Muscle of leg (tissue), 11 donors: Measurements from ENCODE around the gene RSPH1. TPM values are rescaled to one million over a fixed set of nuclear protein-coding genes. Genes with fewer than 3 reads are reported as not detected.
A peak's percentile ranks its signal among the peaks of the same experiment; 100 is the strongest.

ENCODE experiments used
- DNase-seq: peaks from one replicate; pipeline ENCODE4 v3.0.0; 2013
- H3K27ac ChIP-seq: one replicate; pipeline ENCODE4 v1.5.1; 2013; ENCODE audit warnings: mild to moderate bottlenecking, low read length, control low read depth
- H3K27me3 ChIP-seq: one replicate; pipeline ENCODE4 v1.6.1; 2013; ENCODE audit warnings: low read length; ENCODE audit not compliant: control insufficient read depth, insufficient read depth
- H3K36me3 ChIP-seq: one replicate; pipeline ENCODE4 v1.6.1; 2013; ENCODE audit warnings: low read length; ENCODE audit not compliant: control insufficient read depth, insufficient read depth
- H3K4me1 ChIP-seq: one replicate; pipeline ENCODE4 v1.6.1; 2013; ENCODE audit warnings: low read length; ENCODE audit not compliant: control insufficient read depth, insufficient read depth
- H3K4me3 ChIP-seq: one replicate; pipeline ENCODE4 v1.5.1; 2013; ENCODE audit warnings: low read length, control low read depth
- H3K9me3 ChIP-seq: replicated peaks from 2 replicates; pipeline ENCODE4 v1.6.1; 2013; ENCODE audit warnings: low read depth, low read length; ENCODE audit not compliant: control insufficient read depth
- WGBS: methylation state at CpG from one replicate; pipeline ENCODE4 v1.1.5; 2013; ENCODE audit warnings: missing lambda C conversion rate; ENCODE audit not compliant: insufficient coverage; 5-methylcytosine and 5-hydroxymethylcytosine counted together
- polyA plus RNA-seq, 8 donors: library from polyadenylated mRNA; unstranded; fragments of 120-200 nt; gene quantifications; one replicate each; pipeline versions ENCODE4 v1.2.1 to v1.2.3, GENCODE V29; 2013; ENCODE audit warnings: inconsistent platforms in 1 of 8, low replicate concordance in 1 of 8; ENCODE audit not compliant: insufficient read length in 8 of 8, insufficient read depth in 1 of 8
- total RNA-seq: library from RNA; stranded (reverse); fragments of 120-200 nt; gene quantifications from one replicate; pipeline ENCODE4 v1.2.4, GENCODE V29; 2013

RSPH1 gene
- total and polyA plus RNA-seq, 9 donors, result 0.04 to 1.5 (median 0.27) TPM

GRCh38 chr21:42539931-42540343, 43.9 kb upstream of the RSPH1 start:
- H3K27ac ChIP-seq, result no peak overlapping the region
- DNase-seq, result no peak
- peaks cover 8% of the 10 kb centered on the region for H3K4me1 ChIP-seq
- no peaks in the 10 kb centered on the region for H3K9me3 ChIP-seq
- peaks cover 6% of the 10 kb centered on the region for H3K36me3 ChIP-seq
- no peak overlapping the region for H3K4me3 ChIP-seq
- 96% methylated on average over 4 of the region's 7 CpGs for WGBS
- peaks cover 4% of the 10 kb centered on the region for H3K27me3 ChIP-seq

GRCh38 chr21:42539342-42539741, 43.3 kb upstream of the RSPH1 start:
- peaks cover 14% of the 10 kb centered on the region for H3K4me1 ChIP-seq
- H3K36me3 ChIP-seq, result peaks cover 6% of the 10 kb centered on the region
- H3K4me3 ChIP-seq, result no peak overlapping the region
- no peak for DNase-seq
- no peaks in the 10 kb centered on the region for H3K9me3 ChIP-seq
- peaks cover 4% of the 10 kb centered on the region for H3K27me3 ChIP-seq
- 50% methylated on average over 6 of the region's 17 CpGs for WGBS
- no peak overlapping the region for H3K27ac ChIP-seq

- peaks cover 4% of the 10 kb centered on the region for H3K27me3 ChIP-seq
- peaks cover 16% of the 10 kb centered on the region for H3K4me1 ChIP-seq
- WGBS, result no CpG with 5 or more reads among the region's 10 CpGs
- DNase-seq, result no peak
- peaks cover 5% of the 10 kb centered on the region for H3K36me3 ChIP-seq
- H3K9me3 ChIP-seq, result no peaks in the 10 kb centered on the region
- H3K4me3 ChIP-seq, result no peak overlapping the region
- no peak overlapping the region for H3K27ac ChIP-seq
Measured at GRCh38 chr21:42538479-42539275, 42.7 kb upstream of the RSPH1 start.

- Histone ChIP-seq H3K9me3 (no peaks in the 10 kb centered on the region), H3K27ac (no peak overlapping the region), H3K36me3 (no peaks in the 10 kb centered on the region), H3K27me3 (peaks cover 4% of the 10 kb centered on the region), H3K4me1 (peaks cover 31% of the 10 kb centered on the region), H3K4me3 (no peak overlapping the region)
- 29% methylated on average over 1 of the region's 4 CpGs for WGBS
- DNase-seq, result no peak
Measured at GRCh38 chr21:42537106-42537742, 41.2 kb upstream of the RSPH1 start.

GRCh38 chr21:42536601-42537000, 40.6 kb upstream of the RSPH1 start:
- Histone ChIP-seq H3K4me1 (peaks cover 31% of the 10 kb centered on the region), H3K27ac (no peak overlapping the region), H3K9me3 (no peaks in the 10 kb centered on the region), H3K27me3 (peaks cover 4% of the 10 kb centered on the region), H3K4me3 (no peak overlapping the region), H3K36me3 (no peaks in the 10 kb centered on the region)
- no peak for DNase-seq
- WGBS, result 76% methylated on average over 8 of the region's 8 CpGs

DNA sequence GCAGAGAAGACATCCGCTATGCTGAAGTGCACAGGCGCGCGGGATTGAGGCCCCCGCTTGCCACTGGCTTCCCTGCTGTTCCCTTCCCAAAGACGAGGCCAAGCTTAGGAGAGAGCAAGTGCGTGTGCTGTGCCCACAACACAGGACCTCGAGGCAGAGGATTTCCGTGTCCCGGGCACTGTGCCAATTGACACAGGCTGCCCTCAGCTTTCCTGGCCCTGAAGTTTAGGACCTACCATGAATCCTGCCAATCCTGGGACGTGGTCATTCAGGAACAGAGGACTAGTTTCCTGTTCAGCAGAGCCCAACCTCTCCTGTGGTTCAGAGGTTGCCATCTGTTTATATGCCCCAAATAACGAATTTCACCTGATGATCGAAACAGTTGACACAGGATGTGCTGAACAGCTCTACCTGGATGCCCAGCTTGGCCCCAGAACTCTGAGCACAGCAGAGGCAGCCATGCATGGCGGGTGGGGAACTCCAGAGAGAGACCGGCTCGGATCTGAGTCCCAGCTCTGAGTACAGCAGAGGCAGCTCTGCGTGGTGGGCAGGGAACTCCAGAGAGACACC, 39.7 kb upstream of the RSPH1 start:
- Histone ChIP-seq H3K36me3 (no peaks in the 10 kb centered on the region), H3K9me3 (no peaks in the 10 kb centered on the region), H3K27ac (peak overlapping the region; percentile 29), H3K4me1 (peaks cover 36% of the 10 kb centered on the region), H3K4me3 (no peak overlapping the region), H3K27me3 (peaks cover 4% of the 10 kb centered on the region)
- 69% methylated on average over 14 of the region's 17 CpGs for WGBS
- DNase-seq, result no peak

DNA sequence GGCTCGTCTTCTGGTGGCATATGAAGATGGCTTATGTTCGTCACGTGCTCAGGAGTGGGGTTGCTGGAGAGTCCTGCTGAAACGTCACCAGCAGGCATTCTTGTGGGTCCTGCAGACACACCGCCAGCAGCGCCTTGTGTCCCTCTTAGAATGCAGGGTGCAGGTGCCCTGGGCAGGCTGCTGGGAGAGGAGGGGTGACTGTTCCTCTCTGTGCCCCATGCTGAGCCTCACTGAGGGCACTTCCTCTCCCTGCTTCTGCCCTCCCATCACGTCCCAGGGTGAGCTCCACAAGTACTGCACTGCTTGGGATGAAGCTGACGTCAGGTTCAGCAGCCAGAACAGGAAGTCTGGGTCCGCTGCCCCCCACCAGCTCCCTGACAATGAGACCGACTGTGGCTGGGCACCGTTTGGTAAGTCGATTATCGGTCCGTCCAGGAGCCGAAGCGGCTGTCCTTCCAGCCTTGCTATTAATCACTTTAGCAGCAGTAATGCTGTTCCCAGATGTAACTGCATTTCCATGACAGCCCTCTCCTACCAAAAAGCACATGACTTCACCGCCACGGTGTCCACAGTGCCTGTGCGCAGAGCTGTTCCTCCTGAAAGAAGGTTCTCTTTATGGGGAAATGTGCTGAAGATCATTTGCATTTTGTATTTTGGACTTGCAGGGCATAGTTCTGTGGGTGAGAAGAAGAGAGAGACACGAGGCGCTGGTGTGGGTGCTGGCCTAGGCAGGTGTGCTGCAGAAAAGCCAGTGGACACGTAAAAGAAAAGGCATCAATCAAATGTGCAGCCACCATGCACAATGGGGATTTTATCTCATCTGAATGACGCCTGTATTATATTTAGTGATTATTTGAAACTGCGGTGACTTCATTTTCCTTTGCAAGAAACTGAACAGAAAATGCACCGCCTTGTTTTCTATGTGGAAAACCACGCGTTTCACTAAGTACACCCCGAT, 38.7 kb upstream of the RSPH1 start:
- H3K27ac ChIP-seq, result peak overlapping the region; percentile 76

DNA sequence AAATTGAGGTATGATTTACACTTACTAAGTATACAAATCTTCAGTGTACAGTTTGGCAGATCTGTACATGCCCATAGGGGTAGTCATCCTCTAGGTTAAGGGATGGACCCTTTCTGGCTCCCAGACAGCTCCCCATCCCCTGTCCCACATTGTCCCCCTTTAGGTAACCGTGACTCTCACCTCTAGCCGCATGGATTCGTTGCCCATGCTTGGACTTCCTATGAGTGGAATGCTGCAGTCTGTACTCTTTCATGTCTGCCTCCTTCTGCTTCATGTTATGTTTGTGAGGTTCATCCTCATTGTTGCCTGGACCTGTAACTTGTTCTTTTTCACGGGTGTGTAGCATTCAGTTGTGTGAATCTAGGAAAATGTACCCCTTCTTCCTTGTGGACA, 37.9 kb upstream of the RSPH1 start:
- no CpG with 5 or more reads among the region's 4 CpGs for WGBS
- Histone ChIP-seq H3K4me1 (peaks cover 38% of the 10 kb centered on the region), H3K36me3 (no peaks in the 10 kb centered on the region), H3K9me3 (no peaks in the 10 kb centered on the region), H3K27me3 (peaks cover 2% of the 10 kb centered on the region), H3K27ac (peak overlapping the region; percentile 11), H3K4me3 (no peak overlapping the region)
- DNase-seq, result no peak

More for the DNA sequence above, 38.7 kb upstream of the RSPH1 start:
- 41% methylated on average over 23 of the region's 28 CpGs for WGBS
- Histone ChIP-seq H3K36me3 (no peaks in the 10 kb centered on the region), H3K4me1 (peaks cover 38% of the 10 kb centered on the region), H3K27me3 (peaks cover 2% of the 10 kb centered on the region), H3K4me3 (no peak overlapping the region), H3K9me3 (no peaks in the 10 kb centered on the region)
- DNase-seq, result peak; percentile 83

DNA sequence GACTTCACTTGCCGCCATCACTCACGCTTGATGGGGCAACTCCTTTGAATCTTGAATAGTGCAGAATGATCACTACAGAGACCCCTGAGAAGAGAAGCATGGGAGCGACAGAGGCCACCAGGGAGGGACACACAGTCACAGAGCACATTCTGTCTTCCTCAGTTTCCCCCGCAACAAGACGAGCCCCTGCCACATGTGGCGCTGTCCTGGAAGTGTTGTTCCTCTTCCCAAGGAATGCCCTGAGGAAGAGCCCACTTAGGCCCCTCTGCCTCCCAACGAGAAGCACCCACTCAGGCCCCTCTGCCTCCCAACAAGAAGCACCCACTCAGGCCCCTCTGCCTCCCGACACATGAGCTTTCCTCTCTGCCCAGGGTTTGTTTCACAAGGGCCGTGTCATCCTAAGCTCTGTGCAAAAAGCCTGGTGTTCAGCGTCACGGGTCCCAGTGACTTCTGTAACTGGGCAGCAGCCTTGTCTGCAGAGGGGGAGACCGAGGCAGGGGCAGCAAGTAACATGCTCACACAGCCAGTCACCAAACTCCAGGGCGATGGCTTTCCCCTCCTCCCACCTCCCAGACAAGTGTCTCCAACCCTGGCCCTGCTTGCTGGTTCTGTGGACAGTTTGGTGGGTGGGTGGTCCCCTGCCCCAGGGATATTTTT, 37.4 kb upstream of the RSPH1 start:
- Histone ChIP-seq H3K36me3 (no peaks in the 10 kb centered on the region), H3K4me1 (peaks cover 38% of the 10 kb centered on the region), H3K4me3 (no peak overlapping the region), H3K27ac (peak overlapping the region; percentile 49), H3K9me3 (no peaks in the 10 kb centered on the region), H3K27me3 (peaks cover 2% of the 10 kb centered on the region)
- 93% methylated on average over 10 of the region's 13 CpGs for WGBS
- DNase-seq, result no peak
